ENCODE results near the gene FETUB. TPM values are rescaled to one million over a fixed set of nuclear protein-coding genes. Genes with fewer than 3 reads are reported as not detected.

The FETUB gene
- total and polyA plus RNA-seq, 2 donors (not counting 3 experiments of a cell fraction or from before 2014, with no cell fraction given), result not detected

- dilution Hi-C loops (cut with MboI; ENCODE audit: extremely low pct_ligation_motif_present, low sequenced_read_pairs) (no loop called here), intact Hi-C loops (cut with micrococcal nuclease) (no loop called here)
- Histone ChIP-seq H3K27ac (ENCODE audit: insufficient read depth, low read depth, low read length) (no peak overlapping the region), H3K4me3 (replicated peaks in 1 of 3; ENCODE audit: insufficient read depth in 1 of 3, low read depth in 1 of 3, low read length in 3 of 3) (no peak overlapping the region), H3K4me2 (ENCODE audit: insufficient read depth, low read length) (no peak overlapping the region), H4K20me1 (replicated peaks; ENCODE audit: control insufficient read depth, extremely low read depth, insufficient read depth, low read length) (no peaks in the 10 kb centered on the region), H3K4me1 (ENCODE audit: control insufficient read depth, extremely low read depth, insufficient read depth, low read length) (no peaks in the 10 kb centered on the region), H3K9me1 (replicated peaks; ENCODE audit: control insufficient read depth, extremely low read depth, insufficient read depth, low read length) (no peaks in the 10 kb centered on the region), H3K9ac (replicated peaks; ENCODE audit: extremely low read depth, insufficient read depth, low read length) (no peak overlapping the region), H2AFZ (ENCODE audit: low read depth, low read length) (no peak overlapping the region), H3K36me3 (ENCODE audit: control insufficient read depth in 2 of 2, extremely low read depth in 1 of 2, insufficient read depth in 2 of 2, low read length in 2 of 2) (no peaks in the 10 kb centered on the region), H3K27me3 (ENCODE audit: control insufficient read depth in 2 of 2, insufficient read depth in 2 of 2, low read length in 2 of 2) (no peaks in the 10 kb centered on the region), H3K79me2 (ENCODE audit: control insufficient read depth, insufficient read depth, low read length) (no peaks in the 10 kb centered on the region), H3K9me3 (replicated peaks; ENCODE audit: control insufficient read depth, insufficient read depth, low read length) (no peaks in the 10 kb centered on the region)
- TF ChIP-seq MYC (IDR thresholded peaks at IDR 0.05; ENCODE audit: low read depth, low read length), result no peak
- no peak for TF ChIP-seq JUN (IDR thresholded peaks at IDR 0.05; ENCODE audit: borderline replicate concordance, insufficient read depth, insufficient read length, low read depth)
- TF ChIP-seq POLR2A (IDR thresholded peaks at IDR 0.05; ENCODE audit: low read depth, low read length), result no peak
- CTCF ChIA-PET, result interaction anchor here (1.2 to 1.5 kb wide), 2 partner anchors 20 to 22 kb away, joined by 3 to 4 read pairs; no protein-coding TSS in a partner anchor
- POLR2A ChIA-PET, result no interaction called here
- FAIRE-seq (no peak), DNase-seq (ENCODE audit: low read depth, low spot score) (no peak)
- BruUV-seq (replicated peaks), result no TSS peak
These were observed 46.3 kb upstream of the FETUB start for GRCh38 chr3:186593862-186594261.

GRCh38 chr3:186594591-186595113 lies 45.5 kb upstream of the FETUB start:
- POLR2A ChIA-PET, result no interaction called here
- no peaks in the 10 kb centered on the region for H3K27me3 ChIP-seq (ENCODE audit: control insufficient read depth in 2 of 2, insufficient read depth in 2 of 2, low read length in 2 of 2)
- CTCF ChIA-PET, result interaction anchor here (1.5 kb wide), 1 partner anchor 20 kb away, joined by 4 read pairs; no protein-coding TSS in a partner anchor
- H3K4me1 ChIP-seq (ENCODE audit: control insufficient read depth, extremely low read depth, insufficient read depth, low read length), result no peaks in the 10 kb centered on the region
- H3K4me2 ChIP-seq (ENCODE audit: insufficient read depth, low read length), result no peak overlapping the region
- dilution Hi-C loops (cut with MboI; ENCODE audit: extremely low pct_ligation_motif_present, low sequenced_read_pairs), result no loop called here
- intact Hi-C loops (cut with micrococcal nuclease), result no loop called here
- H3K4me3 ChIP-seq (replicated peaks in 1 of 3; ENCODE audit: insufficient read depth in 1 of 3, low read depth in 1 of 3, low read length in 3 of 3), result no peak overlapping the region
- H3K79me2 ChIP-seq (ENCODE audit: control insufficient read depth, insufficient read depth, low read length), result no peaks in the 10 kb centered on the region
- no peak for TF ChIP-seq MAX (IDR thresholded peaks at IDR 0.05; ENCODE audit: insufficient read depth, insufficient read length)
- no peak for TF ChIP-seq MYC (IDR thresholded peaks at IDR 0.05; ENCODE audit: low read depth, low read length)
- TF ChIP-seq EZH2 (IDR thresholded peaks at IDR 0.05; ENCODE audit: borderline replicate concordance, low read depth, low read length, severe bottlenecking), result no peak
- no peak for TF ChIP-seq JUN (IDR thresholded peaks at IDR 0.05; ENCODE audit: borderline replicate concordance, insufficient read depth, insufficient read length, low read depth)
- TF ChIP-seq FOS (IDR thresholded peaks at IDR 0.05; ENCODE audit: borderline replicate concordance, insufficient read depth, low read length), result no peak
- no peak for TF ChIP-seq CTCF (IDR thresholded peaks at IDR 0.05; ENCODE audit: extremely low read depth in 1 of 2, insufficient read depth in 1 of 2, low read depth in 1 of 2, low read length in 2 of 2)
- TF ChIP-seq POLR2AphosphoS5 (IDR thresholded peaks at IDR 0.05; ENCODE audit: insufficient read depth, low read depth, low read length), result no peak
- TF ChIP-seq POLR2A (IDR thresholded peaks at IDR 0.05; ENCODE audit: low read depth, low read length), result no peak
- TF ChIP-seq GATA2 (IDR thresholded peaks at IDR 0.05; ENCODE audit: insufficient read depth, insufficient read length, low read depth, low read length), result no peak
- no TSS peak for BruUV-seq (replicated peaks)
- H3K36me3 ChIP-seq (ENCODE audit: control insufficient read depth in 2 of 2, extremely low read depth in 1 of 2, insufficient read depth in 2 of 2, low read length in 2 of 2), result no peaks in the 10 kb centered on the region
- H3K9ac ChIP-seq (replicated peaks; ENCODE audit: extremely low read depth, insufficient read depth, low read length), result no peak overlapping the region
- H2AFZ ChIP-seq (ENCODE audit: low read depth, low read length), result no peak overlapping the region
- H3K9me3 ChIP-seq (replicated peaks; ENCODE audit: control insufficient read depth, insufficient read depth, low read length), result no peaks in the 10 kb centered on the region
- H3K9me1 ChIP-seq (replicated peaks; ENCODE audit: control insufficient read depth, extremely low read depth, insufficient read depth, low read length), result no peaks in the 10 kb centered on the region
- no peak for FAIRE-seq
- DNase-seq (ENCODE audit: low read depth, low spot score), result no peak
- H4K20me1 ChIP-seq (replicated peaks; ENCODE audit: control insufficient read depth, extremely low read depth, insufficient read depth, low read length), result no peaks in the 10 kb centered on the region
- no peak overlapping the region for H3K27ac ChIP-seq (ENCODE audit: insufficient read depth, low read depth, low read length)

All from endothelial cell of umbilical vein (primary cell).